Gastroesophageal sphincter (tissue), 4 donors: ENCODE results near the gene PPCDC. TPM values are rescaled to one million over a fixed set of nuclear protein-coding genes. Genes with fewer than 3 reads are reported as not detected.
A peak's percentile ranks its signal among the peaks of the same experiment; 100 is the strongest.
"Not testable (repeated sequence)": the region's sequence is repeated elsewhere in the genome, so short reads cannot be mapped to it uniquely, and the experiment has no call there.

Experiments
- ATAC-seq: fragments of 150-250 bp; one replicate; pipeline ENCODE4 v1.9.1; 2016; ENCODE audit warnings: mild to moderate bottlenecking, moderate library complexity
- H3K27ac ChIP-seq, 4 donors: fragments of 200-600 bp; sonication (generic) in 3 of 4; 1 replicate in 3 of 4; 2 replicates in 1 of 4; pipeline ENCODE4 v1.5.1; 2016 to 2019
- H3K27me3 ChIP-seq: fragments of 200-600 bp; sonication (generic); one replicate; pipeline ENCODE4 v1.5.1; 2019
- H3K36me3 ChIP-seq, 2 donors: fragments of 200-600 bp; sonication (generic); one replicate each; pipeline ENCODE4 v1.5.1; 2019; ENCODE audit warnings: control low read depth in 1 of 2
- H3K4me1 ChIP-seq, 3 donors: fragments of 200-600 bp; sonication (generic); 1 replicate in 2 of 3; 2 replicates in 1 of 3; pipeline ENCODE4 v1.5.1; 2016 to 2019; ENCODE audit warnings: control low read depth in 2 of 3
- H3K4me3 ChIP-seq, 2 donors: fragments of 200-600 bp; sonication (generic); one replicate each; pipeline ENCODE4 v1.5.1; 2019; ENCODE audit warnings: mild to moderate bottlenecking in 1 of 2, moderate library complexity in 1 of 2
- H3K9me3 ChIP-seq, 3 donors: fragments of 200-600 bp; sonication (generic); one replicate each; pipeline ENCODE4 v1.5.1; 2017 to 2019; ENCODE audit warnings: control low read depth in 2 of 3
- EP300 ChIP-seq: sonication (generic); formaldehyde crosslinking; IDR thresholded peaks from one replicate; pipeline ENCODE4 v1.6.1; 2017; ENCODE audit warnings: antibody characterized with exemption, mild to moderate bottlenecking
- POLR2A ChIP-seq, 2 donors: fragments of 450-650 bp; IDR thresholded peaks; one replicate each; pipeline ENCODE4 v1.6.1; 2017; ENCODE audit warnings: antibody characterized with exemption in 2 of 2, mild to moderate bottlenecking in 2 of 2, moderate library complexity in 1 of 2
- POLR2AphosphoS5 ChIP-seq: sonication (generic); formaldehyde crosslinking; IDR thresholded peaks from one replicate; pipeline ENCODE4 v1.6.1; 2017; ENCODE audit warnings: antibody characterized with exemption
- WGBS, 2 donors: methylation state at CpG; one replicate each; pipeline ENCODE4 v1.1.5; 2018; ENCODE audit warnings: low coverage in 1 of 2; 5-methylcytosine and 5-hydroxymethylcytosine counted together
- total RNA-seq, 4 donors: library from RNA; depleted of rRNA; stranded (reverse); fragments of >200 nt; gene quantifications; one replicate each; pipeline ENCODE4 v1.1.0, GENCODE V29; 2016
- TF ChIP-seq, protein P1 (sequence below), 4 experiments: fragments of 200-600 bp in 2 of 4; fragments of 450-650 bp in 2 of 4; sonication (generic) in 1 of 4; IDR thresholded peaks; one replicate each; pipeline ENCODE4 v1.5.1; 2017 to 2019; ENCODE audit warnings: antibody characterized with exemption in 4 of 4, mild to moderate bottlenecking in 2 of 4, moderate library complexity in 2 of 4

The PPCDC gene
- total RNA-seq, 4 donors from 2014 or later, result 7.8 to 14.2 (median 12.9) TPM

DNA sequence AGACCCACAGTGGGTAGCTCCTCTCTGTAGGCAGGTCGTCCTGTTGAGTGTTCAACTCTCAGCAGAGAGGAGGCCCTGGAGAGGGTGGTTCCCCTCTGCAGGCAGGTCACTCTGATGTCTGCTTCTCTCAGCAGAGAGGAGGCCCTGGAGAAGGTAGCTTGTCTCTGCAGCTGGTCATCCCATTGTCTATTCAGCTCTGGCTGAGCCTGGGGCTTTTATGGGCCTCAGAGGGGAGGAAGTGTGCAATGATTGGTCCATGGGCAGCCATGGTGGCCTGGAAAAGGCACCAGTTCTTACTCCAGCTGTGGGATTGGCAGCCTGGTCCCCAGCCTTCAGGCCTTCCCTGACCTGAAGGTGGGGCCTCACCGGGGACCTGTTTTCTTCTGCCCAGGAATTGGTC is 52.9 kb downstream of the PPCDC start:
- ATAC-seq, result no peak
- WGBS, 2 donors, result no CpG with 5 or more reads among the region's 2 CpGs
- Histone ChIP-seq H3K36me3 (no peaks in the 10 kb centered on the region), H3K27me3 (no peaks in the 10 kb centered on the region), H3K9me3 (peaks cover 0 to 18% (median 0%) of the 10 kb centered on the region in 3 donors), H3K4me3 (no peak overlapping the region), H3K4me1 (no peaks in the 10 kb centered on the region), H3K27ac (no peak overlapping the region)
- no peak for TF ChIP-seq POLR2AphosphoS5
- no peak for TF ChIP-seq EP300
- TF ChIP-seq POLR2A (IDR thresholded peaks at IDR 0.05), result no peak
- TF ChIP-seq, protein P1, sequence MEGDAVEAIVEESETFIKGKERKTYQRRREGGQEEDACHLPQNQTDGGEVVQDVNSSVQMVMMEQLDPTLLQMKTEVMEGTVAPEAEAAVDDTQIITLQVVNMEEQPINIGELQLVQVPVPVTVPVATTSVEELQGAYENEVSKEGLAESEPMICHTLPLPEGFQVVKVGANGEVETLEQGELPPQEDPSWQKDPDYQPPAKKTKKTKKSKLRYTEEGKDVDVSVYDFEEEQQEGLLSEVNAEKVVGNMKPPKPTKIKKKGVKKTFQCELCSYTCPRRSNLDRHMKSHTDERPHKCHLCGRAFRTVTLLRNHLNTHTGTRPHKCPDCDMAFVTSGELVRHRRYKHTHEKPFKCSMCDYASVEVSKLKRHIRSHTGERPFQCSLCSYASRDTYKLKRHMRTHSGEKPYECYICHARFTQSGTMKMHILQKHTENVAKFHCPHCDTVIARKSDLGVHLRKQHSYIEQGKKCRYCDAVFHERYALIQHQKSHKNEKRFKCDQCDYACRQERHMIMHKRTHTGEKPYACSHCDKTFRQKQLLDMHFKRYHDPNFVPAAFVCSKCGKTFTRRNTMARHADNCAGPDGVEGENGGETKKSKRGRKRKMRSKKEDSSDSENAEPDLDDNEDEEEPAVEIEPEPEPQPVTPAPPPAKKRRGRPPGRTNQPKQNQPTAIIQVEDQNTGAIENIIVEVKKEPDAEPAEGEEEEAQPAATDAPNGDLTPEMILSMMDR (IDR thresholded peaks at IDR 0.05), result no peak

DNA sequence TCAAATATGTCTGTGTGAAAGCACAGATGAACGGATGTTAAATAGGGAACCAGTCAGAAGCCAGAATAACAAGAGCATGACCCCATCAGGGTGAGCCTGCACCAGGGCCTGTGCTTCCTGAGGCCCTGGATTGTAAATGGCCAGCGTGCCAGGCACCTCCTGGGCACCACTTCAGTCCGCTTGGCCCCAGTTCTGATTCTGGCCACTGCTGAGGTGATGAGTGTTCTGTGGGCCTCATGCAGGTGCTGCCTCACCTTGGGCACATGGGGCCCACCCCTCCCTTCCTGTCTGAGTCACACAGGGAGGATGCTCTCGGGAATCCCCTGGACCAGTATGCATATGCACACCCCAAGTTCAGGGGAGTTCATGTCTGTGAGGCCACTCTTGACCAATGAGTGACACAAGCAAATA is 54.2 kb downstream of the PPCDC start:
- H3K27ac ChIP-seq, H3K27me3 ChIP-seq, H3K4me3 ChIP-seq, ATAC-seq, H3K36me3 ChIP-seq, H3K4me1 ChIP-seq: not testable (repeated sequence)
- WGBS, 2 donors, result 71 to 86% methylated on average over 1 to 3 of the region's 4 CpGs
- H3K9me3 ChIP-seq, result peaks cover 0 to 18% (median 0%) of the 10 kb centered on the region in 3 donors

DNA sequence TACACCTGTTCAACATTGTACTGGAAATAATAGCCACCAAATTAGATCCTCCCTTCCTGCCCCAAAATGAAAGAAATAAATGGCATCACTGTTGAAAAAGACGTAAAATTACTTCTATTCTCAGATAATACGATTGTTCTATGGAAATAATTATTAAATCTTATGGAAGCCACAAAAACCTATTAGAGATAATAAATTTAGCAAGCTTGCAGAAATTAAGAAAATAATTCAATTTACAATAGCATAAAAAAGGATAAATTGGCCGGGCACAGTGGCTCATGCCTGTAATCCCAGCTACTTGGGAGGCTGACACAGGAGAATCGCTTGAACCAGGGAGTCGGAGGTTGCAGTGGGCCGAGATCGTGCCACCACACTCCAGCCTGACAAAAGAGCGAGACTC is 57.8 kb downstream of the PPCDC start:
- no peak overlapping the region for H3K27ac ChIP-seq
- no peaks in the 10 kb centered on the region for H3K4me1 ChIP-seq
- WGBS, 2 donors, result 84 to 87% methylated on average over 3 to 6 of the region's 8 CpGs
- no peak for ATAC-seq
- no peak overlapping the region for H3K4me3 ChIP-seq
- no peaks in the 10 kb centered on the region for H3K27me3 ChIP-seq
- TF ChIP-seq, protein P1 (IDR thresholded peaks at IDR 0.05), result no peak
- TF ChIP-seq POLR2A (IDR thresholded peaks at IDR 0.05) (no peak), POLR2AphosphoS5 (no peak), EP300 (no peak)
- H3K9me3 ChIP-seq, result peaks cover 0 to 12% (median 0%) of the 10 kb centered on the region in 3 donors
- no peaks in the 10 kb centered on the region for H3K36me3 ChIP-seq

DNA sequence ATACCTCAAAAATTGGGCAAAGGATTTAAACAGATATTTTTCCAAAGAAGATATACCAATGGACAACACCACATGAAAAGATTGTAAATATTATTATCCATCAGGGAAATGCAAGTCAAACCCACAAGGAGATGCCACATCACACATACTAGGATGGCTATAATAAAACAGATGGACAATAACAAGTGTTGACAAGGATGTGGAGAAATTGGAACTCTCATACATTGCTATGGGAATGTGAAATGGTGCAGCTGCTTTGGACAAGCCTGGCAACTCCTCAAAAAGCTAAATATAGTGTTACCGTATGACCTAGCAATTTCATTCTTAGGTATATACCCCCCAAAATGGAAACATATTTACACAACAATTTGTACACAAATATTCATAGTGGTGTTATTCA is 59.3 kb downstream of the PPCDC start:
- ATAC-seq, result no peak
- no peak for TF ChIP-seq EP300
- no peak for TF ChIP-seq POLR2A (IDR thresholded peaks at IDR 0.05)
- TF ChIP-seq, protein P1 (IDR thresholded peaks at IDR 0.05), result no peak
- Histone ChIP-seq H3K36me3 (no peaks in the 10 kb centered on the region), H3K4me1 (no peaks in the 10 kb centered on the region), H3K27ac (no peak overlapping the region), H3K9me3 (peaks cover 0 to 10% (median 0%) of the 10 kb centered on the region in 3 donors), H3K4me3 (no peak overlapping the region), H3K27me3 (no peaks in the 10 kb centered on the region)
- WGBS, 2 donors, result 48 to 67% methylated on average over 1 of the region's 1 CpG

DNA sequence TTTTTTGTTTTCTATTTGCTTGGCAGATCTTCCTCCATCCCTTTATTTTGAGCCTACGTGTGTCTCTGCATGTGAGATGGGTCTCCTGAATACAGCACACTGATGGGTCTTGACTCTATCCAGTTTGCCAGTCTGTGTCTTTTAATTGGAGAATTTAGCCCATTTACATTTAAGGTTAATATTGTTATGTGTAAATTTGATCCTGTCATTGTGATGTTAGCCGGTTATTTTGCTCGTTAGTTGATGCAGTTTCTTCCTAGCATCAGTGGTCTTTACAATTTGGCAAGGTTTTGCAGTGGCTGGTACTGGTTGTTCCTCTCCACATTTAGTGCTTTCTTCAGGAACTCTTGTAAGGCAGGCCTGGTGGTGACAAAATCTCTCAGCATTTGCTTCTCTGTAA is 62.3 kb downstream of the PPCDC start:
- 96% methylated on average over 3 of the region's 3 CpGs; no CpG with 5 or more reads in 1 of the 2 donors for WGBS, 2 donors
- ATAC-seq, H3K4me1 ChIP-seq, H3K36me3 ChIP-seq, H3K4me3 ChIP-seq, H3K27me3 ChIP-seq, H3K9me3 ChIP-seq, H3K27ac ChIP-seq: not testable (repeated sequence)

DNA sequence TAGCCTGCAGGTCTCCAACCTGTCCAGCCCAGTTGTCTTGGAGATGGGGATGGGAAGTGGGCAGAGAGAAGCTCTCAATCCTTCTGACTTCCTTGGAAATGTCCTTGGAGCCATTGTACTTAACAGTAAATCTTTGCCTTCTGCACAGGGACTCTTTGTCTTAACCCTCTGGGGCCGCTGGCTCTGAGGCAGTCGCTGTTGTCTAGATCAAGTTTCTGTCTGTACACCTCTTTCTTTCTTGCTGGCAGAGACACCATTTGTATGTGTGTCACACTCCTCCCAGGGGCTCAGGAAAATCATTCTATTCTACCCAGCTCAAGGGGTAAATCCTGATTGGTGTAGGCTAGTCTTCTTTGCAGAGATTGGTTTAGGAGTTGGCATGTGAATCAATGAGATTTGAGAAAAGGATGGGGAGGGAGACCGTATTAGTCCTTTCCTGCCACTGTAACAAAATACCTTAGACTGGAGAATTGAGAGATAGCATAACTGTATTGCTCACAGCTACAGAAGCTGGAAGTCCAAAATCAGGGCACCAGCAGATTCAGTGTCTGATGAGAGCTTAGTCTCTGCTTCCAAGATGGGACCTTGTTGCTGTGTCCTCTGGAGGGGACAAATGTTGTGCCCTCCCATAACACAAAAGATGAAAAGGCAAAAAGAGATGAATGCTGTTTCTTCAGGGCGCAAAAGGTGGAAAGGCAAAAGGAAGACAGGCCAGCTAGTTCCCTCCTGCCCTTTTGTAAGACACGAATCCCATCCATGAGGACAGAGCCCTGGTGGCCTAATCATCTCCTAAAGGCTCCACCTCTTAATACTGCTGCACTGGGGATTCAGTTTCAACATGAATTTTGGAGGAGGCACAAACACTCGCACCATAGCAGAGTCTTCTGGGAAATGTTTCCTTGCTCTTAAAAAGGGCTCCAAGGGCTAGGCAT is 66.3 kb downstream of the PPCDC start:
- no peak for ATAC-seq
- TF ChIP-seq EP300, result no peak
- no peak for TF ChIP-seq POLR2A (IDR thresholded peaks at IDR 0.05)
- Histone ChIP-seq H3K4me1 (no peaks in the 10 kb centered on the region), H3K9me3 (peaks cover 0 to 10% (median 0%) of the 10 kb centered on the region in 3 donors), H3K27me3 (no peaks in the 10 kb centered on the region), H3K36me3 (no peaks in the 10 kb centered on the region), H3K27ac (peak overlapping the region in 2 of 4 donors; percentile 41 to 47), H3K4me3 (no peak overlapping the region)
- WGBS, 2 donors, result 67 to 86% methylated on average over 4 to 5 of the region's 6 CpGs
